ENCODE measurements around the gene DRAM1. TPM values are rescaled to one million over a fixed set of nuclear protein-coding genes. Genes with fewer than 3 reads are reported as not detected.

Gene DRAM1
- total RNA-seq, 3 donors from 2014 or later (not counting 1 experiment from before 2014, with no cell fraction given), result 9.8 to 10.5 (median 10.0) TPM

DNA sequence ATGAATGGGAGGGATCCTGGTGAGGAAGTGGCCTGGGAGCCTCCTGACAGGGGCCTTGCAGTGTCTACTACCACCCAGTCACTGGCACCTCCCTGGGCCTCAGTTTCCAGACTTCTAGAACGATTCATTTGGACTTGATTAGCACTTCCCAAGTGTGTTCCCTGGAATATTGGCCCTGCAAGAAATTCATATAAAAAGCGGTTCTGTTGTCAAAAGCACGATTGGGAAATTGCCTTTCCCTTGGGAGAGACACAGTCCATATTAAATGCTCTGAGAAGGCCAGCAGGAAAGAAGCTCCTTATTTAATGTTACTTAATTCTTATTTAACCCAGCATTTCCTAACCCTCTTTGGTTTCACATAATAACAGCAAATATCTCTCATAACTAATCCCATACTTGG lies 61.9 kb downstream of the DRAM1 start:
- no peaks in the 10 kb centered on the region for H3K27me3 ChIP-seq (ENCODE audit: control insufficient read depth, insufficient read depth, low read length)
- TF ChIP-seq, protein P1, sequence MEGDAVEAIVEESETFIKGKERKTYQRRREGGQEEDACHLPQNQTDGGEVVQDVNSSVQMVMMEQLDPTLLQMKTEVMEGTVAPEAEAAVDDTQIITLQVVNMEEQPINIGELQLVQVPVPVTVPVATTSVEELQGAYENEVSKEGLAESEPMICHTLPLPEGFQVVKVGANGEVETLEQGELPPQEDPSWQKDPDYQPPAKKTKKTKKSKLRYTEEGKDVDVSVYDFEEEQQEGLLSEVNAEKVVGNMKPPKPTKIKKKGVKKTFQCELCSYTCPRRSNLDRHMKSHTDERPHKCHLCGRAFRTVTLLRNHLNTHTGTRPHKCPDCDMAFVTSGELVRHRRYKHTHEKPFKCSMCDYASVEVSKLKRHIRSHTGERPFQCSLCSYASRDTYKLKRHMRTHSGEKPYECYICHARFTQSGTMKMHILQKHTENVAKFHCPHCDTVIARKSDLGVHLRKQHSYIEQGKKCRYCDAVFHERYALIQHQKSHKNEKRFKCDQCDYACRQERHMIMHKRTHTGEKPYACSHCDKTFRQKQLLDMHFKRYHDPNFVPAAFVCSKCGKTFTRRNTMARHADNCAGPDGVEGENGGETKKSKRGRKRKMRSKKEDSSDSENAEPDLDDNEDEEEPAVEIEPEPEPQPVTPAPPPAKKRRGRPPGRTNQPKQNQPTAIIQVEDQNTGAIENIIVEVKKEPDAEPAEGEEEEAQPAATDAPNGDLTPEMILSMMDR (IDR thresholded peaks at IDR 0.05), result no peak
- WGBS (ENCODE audit: insufficient coverage), result 78% methylated on average over 3 of the region's 3 CpGs
- no peaks in the 10 kb centered on the region for H3K36me3 Mint-ChIP-seq
- H3K4me3 ChIP-seq (ENCODE audit: low read length), result no peak overlapping the region
- DNase-seq, result no peak
- no peaks in the 10 kb centered on the region for H3K4me1 ChIP-seq (ENCODE audit: control insufficient read depth, insufficient read depth, low read length)
- H3K27ac ChIP-seq (ENCODE audit: low read length), result no peak overlapping the region
- no peaks in the 10 kb centered on the region for H3K9me3 ChIP-seq (ENCODE audit: control insufficient read depth, insufficient read depth, low read length)
- H3K9me3 Mint-ChIP-seq, result no peaks in the 10 kb centered on the region
- no peak overlapping the region for H3K4me3 Mint-ChIP-seq
- no peaks in the 10 kb centered on the region for H3K4me1 Mint-ChIP-seq
- no peak overlapping the region for H3K27ac Mint-ChIP-seq
- intact Hi-C loops (cut with micrococcal nuclease), result loop anchor here (10.0 kb wide), 1 partner anchor 835 kb away; no protein-coding TSS in a partner anchor
- ATAC-seq, result no peak
- H3K36me3 ChIP-seq (ENCODE audit: control insufficient read depth, insufficient read depth, low read length), result no peaks in the 10 kb centered on the region
- peaks cover 16 to 33% of the 10 kb centered on the region in 2 donors for H3K27me3 Mint-ChIP-seq (ENCODE audit: low read depth in 2 of 2)

DNA sequence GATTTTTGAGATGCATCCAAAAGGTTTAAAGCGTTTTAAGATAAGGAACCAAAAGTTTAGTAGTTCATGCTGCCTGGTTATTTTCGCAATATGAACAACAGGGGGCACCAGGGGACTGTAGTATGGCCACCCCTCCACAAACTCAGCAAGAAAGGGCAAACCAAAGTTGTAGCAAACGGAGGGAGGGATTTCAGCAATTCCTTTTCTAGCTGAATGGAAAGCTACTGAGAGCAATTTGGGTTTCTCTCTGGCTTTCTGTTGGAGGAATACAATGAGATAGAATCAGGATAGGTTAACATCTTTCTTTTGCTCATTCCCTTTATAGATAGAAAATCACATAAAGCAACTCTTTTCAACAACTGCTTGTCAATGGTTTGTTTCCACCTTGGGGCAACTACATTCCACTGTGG lies 62.5 kb downstream of the DRAM1 start:
- Histone ChIP-seq H3K4me3 (ENCODE audit: low read length) (no peak overlapping the region), H3K4me1 (ENCODE audit: control insufficient read depth, insufficient read depth, low read length) (no peaks in the 10 kb centered on the region), H3K36me3 (ENCODE audit: control insufficient read depth, insufficient read depth, low read length) (no peaks in the 10 kb centered on the region), H3K27me3 (ENCODE audit: control insufficient read depth, insufficient read depth, low read length) (no peaks in the 10 kb centered on the region), H3K9me3 (ENCODE audit: control insufficient read depth, insufficient read depth, low read length) (no peaks in the 10 kb centered on the region), H3K27ac (ENCODE audit: low read length) (no peak overlapping the region)
- DNase-seq, result peak; percentile 21 to 76
- Mint-ChIP-seq H3K36me3 (no peaks in the 10 kb centered on the region), H3K9me3 (no peaks in the 10 kb centered on the region), H3K4me1 (no peaks in the 10 kb centered on the region), H3K27ac (no peak overlapping the region), H3K27me3 (ENCODE audit: low read depth in 2 of 2) (peaks cover 16 to 37% of the 10 kb centered on the region in 2 donors), H3K4me3 (no peak overlapping the region)
- 17% methylated on average over 2 of the region's 3 CpGs for WGBS (ENCODE audit: insufficient coverage)
- TF ChIP-seq, protein P1 (IDR thresholded peaks at IDR 0.05), result peak; percentile 62
- ATAC-seq, result peak; percentile 61 to 76 (median 65)
- intact Hi-C loops (cut with micrococcal nuclease), result loop anchor here (10.0 kb wide), 3 partner anchors 545 to 1605 kb away; partner anchors contain the start of gene IGF1

DNA sequence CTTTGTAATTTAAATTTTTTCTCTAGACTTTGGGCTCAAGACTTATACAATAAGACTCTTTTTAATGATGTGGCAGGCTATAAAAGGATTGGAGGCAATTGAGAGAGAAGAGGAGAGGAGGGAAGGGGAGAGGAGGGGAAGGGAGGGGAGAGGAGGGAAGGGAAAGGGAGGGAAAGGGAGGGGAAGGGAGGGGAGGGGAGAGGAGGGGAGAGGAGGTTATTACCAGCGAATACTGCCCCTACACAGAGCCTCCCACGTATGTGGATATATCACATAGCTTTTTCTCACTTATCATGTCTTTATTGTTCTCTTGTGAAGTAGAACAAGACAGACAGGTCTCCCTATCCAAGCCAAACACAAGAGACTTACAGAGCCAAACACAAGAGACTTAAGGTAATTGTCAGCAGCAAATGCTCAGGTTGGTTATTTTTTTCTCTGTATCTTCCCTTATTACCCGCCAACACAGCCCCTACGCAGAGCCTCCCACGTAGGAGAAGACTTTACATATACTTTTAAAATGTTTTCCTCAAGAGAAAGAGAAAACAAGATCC lies 63.1 kb downstream of the DRAM1 start:
- TF ChIP-seq, protein P1 (IDR thresholded peaks at IDR 0.05), result no peak
- DNase-seq, result no peak
- H3K27ac ChIP-seq (ENCODE audit: low read length), result no peak overlapping the region
- Mint-ChIP-seq H3K9me3 (no peaks in the 10 kb centered on the region), H3K4me1 (no peaks in the 10 kb centered on the region), H3K27ac (no peak overlapping the region), H3K27me3 (ENCODE audit: low read depth in 2 of 2) (peaks cover 14 to 35% of the 10 kb centered on the region in 2 donors), H3K36me3 (no peaks in the 10 kb centered on the region), H3K4me3 (no peak overlapping the region)
- H3K4me1 ChIP-seq (ENCODE audit: control insufficient read depth, insufficient read depth, low read length), result no peaks in the 10 kb centered on the region
- no peak overlapping the region for H3K4me3 ChIP-seq (ENCODE audit: low read length)
- H3K36me3 ChIP-seq (ENCODE audit: control insufficient read depth, insufficient read depth, low read length), result no peaks in the 10 kb centered on the region
- intact Hi-C loops (cut with micrococcal nuclease), result loop anchor here (10.0 kb wide), 2 partner anchors 544 to 1604 kb away; partner anchors contain the start of gene IGF1
- 77% methylated on average over 4 of the region's 5 CpGs for WGBS (ENCODE audit: insufficient coverage)
- no peaks in the 10 kb centered on the region for H3K9me3 ChIP-seq (ENCODE audit: control insufficient read depth, insufficient read depth, low read length)
- H3K27me3 ChIP-seq (ENCODE audit: control insufficient read depth, insufficient read depth, low read length), result no peaks in the 10 kb centered on the region
- no peak for ATAC-seq
